WI38 (cell line): Measurements from ENCODE around the gene PLN.

Experiments
- H3K4me3 ChIP-seq: 2 replicates; pipeline ENCODE4 v1.5.1; 2011; ENCODE audit warnings: low read depth, mild to moderate bottlenecking, control low read depth, low read length
- CTCF ChIP-seq: IDR thresholded peaks from 2 replicates; pipeline ENCODE4 v1.5.1; 2012; ENCODE audit warnings: low read depth, mild to moderate bottlenecking, control low read depth, low read length

The PLN gene

GRCh38 chr6:118562959-118563358, 14.9 kb downstream of the PLN start:
- no peak for TF ChIP-seq CTCF
- no peak overlapping the region for H3K4me3 ChIP-seq

- TF ChIP-seq CTCF: peak; percentile 16; the same call in 1 of the 2 replicates
- H3K4me3 ChIP-seq: no peak overlapping the region
These were observed 17.3 kb downstream of the PLN start for GRCh38 chr6:118565311-118565960.

GRCh38 chr6:118567974-118568373, 19.9 kb downstream of the PLN start:
- TF ChIP-seq CTCF: no peak
- no peak overlapping the region for H3K4me3 ChIP-seq

GRCh38 chr6:118569498-118569897, 21.4 kb downstream of the PLN start:
- TF ChIP-seq CTCF: no peak

GRCh38 chr6:118571121-118571520, 23.0 kb downstream of the PLN start:
- TF ChIP-seq CTCF: no peak
- no peak overlapping the region for H3K4me3 ChIP-seq

More at GRCh38 chr6:118569498-118569897, 21.4 kb downstream of the PLN start:
- no peak overlapping the region for H3K4me3 ChIP-seq

DNA sequence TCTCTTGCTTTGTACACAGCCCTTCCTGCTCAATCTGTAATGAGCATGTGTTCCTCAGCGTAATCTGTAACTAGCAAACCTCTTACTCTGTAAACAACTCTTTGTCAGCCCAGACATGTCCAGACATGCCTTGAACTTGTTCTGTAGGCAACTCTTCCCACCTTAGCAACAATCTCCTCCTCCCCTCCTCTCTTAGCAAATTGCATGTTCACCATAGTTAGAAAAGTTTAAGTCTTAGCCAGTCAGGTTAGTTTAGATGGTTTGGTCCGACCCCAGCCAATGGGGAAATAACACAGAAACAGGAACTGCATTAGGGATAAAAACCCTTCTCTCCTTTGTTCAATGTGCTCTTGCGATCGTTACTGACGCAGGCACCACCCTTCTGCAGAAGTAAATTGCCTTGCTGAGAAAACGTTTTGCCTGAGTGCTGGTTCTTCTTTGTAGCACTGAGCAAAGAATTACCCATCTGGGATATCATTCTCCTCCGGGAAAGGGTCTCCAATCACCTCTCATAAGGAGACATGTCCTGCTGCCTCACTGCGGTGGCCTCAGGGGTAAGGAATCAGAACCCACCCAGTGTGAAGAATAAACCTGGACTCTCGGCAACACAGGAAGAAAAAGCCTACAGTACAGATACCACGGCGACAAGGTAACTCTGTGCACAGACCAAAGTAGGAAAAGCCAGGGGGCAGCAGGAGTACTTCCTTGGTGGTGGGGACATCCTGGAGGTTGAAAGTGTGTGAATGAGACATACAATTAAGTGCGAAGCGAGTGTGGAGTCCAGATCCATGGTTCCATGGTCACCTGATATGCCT, 26.2 kb downstream of the PLN start:
- TF ChIP-seq CTCF: no peak
- H3K4me3 ChIP-seq: no peak overlapping the region

DNA sequence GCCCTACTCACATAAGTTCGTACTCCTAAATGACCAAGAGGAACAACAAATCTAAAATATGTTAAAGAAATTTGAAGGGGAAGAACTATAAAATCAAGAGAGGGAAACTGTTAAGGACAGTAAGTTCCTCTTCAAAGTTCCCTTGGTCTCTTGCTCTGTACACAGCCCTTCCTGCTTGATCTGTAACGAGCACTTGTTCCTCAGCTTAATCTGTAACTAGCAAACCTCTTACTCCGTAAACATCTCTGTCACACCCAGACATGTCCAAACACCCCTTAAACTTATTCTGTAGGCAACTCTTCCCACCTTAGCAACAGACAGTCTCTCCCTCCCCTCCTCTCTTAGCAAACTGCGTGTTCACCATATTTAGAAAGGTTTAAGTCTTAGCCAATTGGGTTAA, 29.9 kb downstream of the PLN start:
- H3K4me3 ChIP-seq: no peak overlapping the region
- TF ChIP-seq CTCF: no peak
